GM21619 (cell line): ENCODE data around the gene PIEZO2.
A peak's percentile ranks its signal among the peaks of the same experiment; 100 is the strongest.
"Not testable (repeated sequence)": the region's sequence is repeated elsewhere in the genome, so short reads cannot be mapped to it uniquely, and the experiment has no call there.

Experiments used
- ATAC-seq: cut with Tn5 transposase; IDR thresholded peaks from one replicate; pipeline ENCODE4 v1.9.1; 2021; ENCODE audit not compliant: unreplicated experiment

Gene PIEZO2

GRCh38 chr18:10689236-10690034, 459.9 kb downstream of the PIEZO2 start:
- no peak for ATAC-seq

- ATAC-seq: no peak
Measured at GRCh38 chr18:10688766-10689165, 460.6 kb downstream of the PIEZO2 start.

GRCh38 chr18:10687161-10687925, 462.0 kb downstream of the PIEZO2 start:
- ATAC-seq: no peak

GRCh38 chr18:10686308-10686707, 463.1 kb downstream of the PIEZO2 start:
- ATAC-seq: no peak

- no peak for ATAC-seq
Measured at GRCh38 chr18:10685484-10685883, 463.9 kb downstream of the PIEZO2 start.

- ATAC-seq: no peak
Measured at GRCh38 chr18:10682368-10682714, 467.0 kb downstream of the PIEZO2 start.

GRCh38 chr18:10681581-10682367, 467.6 kb downstream of the PIEZO2 start:
- no peak for ATAC-seq

- no peak for ATAC-seq
Measured at GRCh38 chr18:10680271-10680596, 469.1 kb downstream of the PIEZO2 start.

- ATAC-seq: no peak
Measured at GRCh38 chr18:10679557-10680270, 469.7 kb downstream of the PIEZO2 start.

- ATAC-seq: no peak
Measured at GRCh38 chr18:10671441-10671840, 477.9 kb downstream of the PIEZO2 start.

GRCh38 chr18:10670856-10671255, 478.5 kb downstream of the PIEZO2 start:
- no peak for ATAC-seq

GRCh38 chr18:10669441-10670100, 479.8 kb downstream of the PIEZO2 start:
- no peak for ATAC-seq

- ATAC-seq: no peak
Measured at GRCh38 chr18:10663750-10664149, 485.6 kb downstream of the PIEZO2 start.

GRCh38 chr18:10661317-10661716, 488.1 kb downstream of the PIEZO2 start:
- no peak for ATAC-seq

GRCh38 chr18:10660179-10660884, 489.0 kb downstream of the PIEZO2 start:
- ATAC-seq: no peak

- ATAC-seq: no peak
Measured at GRCh38 chr18:10659594-10659993, 489.8 kb downstream of the PIEZO2 start.

- no peak for ATAC-seq
Measured at GRCh38 chr18:10659000-10659399, 490.4 kb downstream of the PIEZO2 start.

- not testable (repeated sequence) for ATAC-seq
Measured at GRCh38 chr18:10644003-10644402, 505.4 kb downstream of the PIEZO2 start.

- ATAC-seq: peak; percentile 74
Measured at GRCh38 chr18:10642915-10643524, 506.3 kb downstream of the PIEZO2 start.

- ATAC-seq: not testable (repeated sequence)
Measured at GRCh38 chr18:10638539-10638885, 510.9 kb downstream of the PIEZO2 start.
